Erythroblast (primary cell): ENCODE data around the gene TMTC3.
"Not testable (repeated sequence)": the region's sequence is repeated elsewhere in the genome, so short reads cannot be mapped to it uniquely, and the experiment has no call there.

ENCODE experiments used
- GATA1 ChIP-seq: IDR thresholded peaks from 2 replicates; pipeline ENCODE4 v1.6.1; 2011; ENCODE audit warnings: low read depth, mild to moderate bottlenecking, control low read depth, low read length, moderate library complexity
- POLR2A ChIP-seq: IDR thresholded peaks from 2 replicates; pipeline ENCODE4 v1.6.1; 2011; ENCODE audit warnings: mild to moderate bottlenecking, low read length

DNA sequence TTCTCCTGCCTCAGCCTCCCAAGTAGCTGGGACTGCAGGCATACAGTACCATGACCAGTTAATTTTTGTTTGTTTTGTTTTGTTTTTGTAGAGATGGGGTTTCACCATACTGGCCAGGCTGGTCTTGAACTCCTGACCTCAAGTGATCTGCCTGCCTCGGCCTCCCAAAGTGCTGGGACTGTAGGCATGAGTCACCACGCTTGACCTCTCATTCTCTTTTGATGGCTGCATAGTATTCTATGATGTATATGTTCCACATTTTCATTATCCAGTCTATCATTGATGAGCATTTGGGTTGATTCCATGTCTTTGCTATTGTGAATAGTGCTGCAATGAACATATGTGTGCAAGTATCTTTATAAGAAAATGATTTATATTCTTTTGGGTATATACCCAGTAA lies 8.9 kb upstream of the TMTC3 start:
- not testable (repeated sequence) for TF ChIP-seq POLR2A, GATA1
